Endothelial cell of umbilical vein (primary cell): ENCODE results near the gene LMO7. TPM values are rescaled to one million over a fixed set of nuclear protein-coding genes. Genes with fewer than 3 reads are reported as not detected.

ENCODE experiments used
- BruUV-seq: library from RNA; stranded (reverse); fragments of 400-500 nt; replicated peaks from 2 replicates; lab custom pipeline; 2021; lab: Mats Ljungman, UMichigan
- CTCF ChIA-PET: fragments of 300-600, 350-600 bp; sonication (Branson Sonifier 250); formaldehyde crosslinking; loops from one replicate; lab custom pipeline; 2021; ENCODE audit warnings: antibody characterized with exemption, inconsistent platforms; lab: Charles Lee
- POLR2A ChIA-PET: fragments of 300-600, 350-600 bp; sonication (Branson Sonifier 250); formaldehyde crosslinking; loops from one replicate; lab custom pipeline; 2021; ENCODE audit warnings: antibody characterized with exemption, inconsistent platforms; lab: Charles Lee
- DNase-seq: peaks from one replicate; pipeline ENCODE4 v3.0.0-alpha.2; 2011; ENCODE audit warnings: low read depth, low spot score
- FAIRE-seq: peaks from 2 replicates; lab custom pipeline; 2011; peaks lifted over from hg19 to GRCh38; lab: Jason Lieb, UNC
- H2AFZ ChIP-seq: 2 replicates; pipeline ENCODE4 v1.6.0; 2012; ENCODE audit warnings: low read depth, low read length, control low read depth, inconsistent platforms
- H3K27ac ChIP-seq: 2 replicates; pipeline ENCODE4 v1.5.1; 2011; ENCODE audit warnings: low read depth, mild to moderate bottlenecking, control low read depth, low read length, moderate library complexity; ENCODE audit not compliant: insufficient read depth
- H3K27me3 ChIP-seq, 2 experiments: 2 replicates each; pipeline versions ENCODE4 v1.6.0 to v1.6.1; 2011; ENCODE audit warnings: low read length in 2 of 2, mixed read lengths in 1 of 2; ENCODE audit not compliant: control insufficient read depth in 2 of 2, insufficient read depth in 2 of 2
- H3K36me3 ChIP-seq, 2 experiments: 2 replicates in 1 of 2; 3 replicates in 1 of 2; pipeline ENCODE4 v1.5.1; 2011; ENCODE audit warnings: low read length in 2 of 2, mild to moderate bottlenecking in 1 of 2, moderate library complexity in 1 of 2; ENCODE audit not compliant: control insufficient read depth in 2 of 2, insufficient read depth in 2 of 2; ENCODE audit errors: extremely low read depth in 1 of 2
- H3K4me1 ChIP-seq: 3 replicates; pipeline ENCODE4 v1.5.1; 2011; ENCODE audit warnings: mild to moderate bottlenecking, low read length; ENCODE audit not compliant: control insufficient read depth, insufficient read depth; ENCODE audit errors: extremely low read depth
- H3K4me2 ChIP-seq: 2 replicates; pipeline ENCODE4 v1.6.1; 2011; ENCODE audit warnings: low read length, control low read depth, mixed read lengths; ENCODE audit not compliant: insufficient read depth
- H3K4me3 ChIP-seq, 3 experiments: fragments of 200-600 bp in 1 of 3; sonication (generic), shearing (Covaris generic) in 1 of 3; replicated peaks in 1 of 3; 2 replicates each; pipeline ENCODE4 v1.5.1; 2011 to 2016; ENCODE audit warnings: control low read depth in 3 of 3, low read length in 3 of 3, mild to moderate bottlenecking in 2 of 3, inconsistent platforms in 1 of 3, low read depth in 1 of 3, moderate library complexity in 1 of 3; ENCODE audit not compliant: insufficient read depth in 1 of 3
- H3K79me2 ChIP-seq: 2 replicates; pipeline ENCODE4 v1.6.0; 2012; ENCODE audit warnings: low read length, inconsistent platforms; ENCODE audit not compliant: control insufficient read depth, insufficient read depth
- H3K9ac ChIP-seq: replicated peaks from 2 replicates; pipeline ENCODE3; 2011; ENCODE audit warnings: low read length, control low read depth; ENCODE audit not compliant: insufficient read depth; ENCODE audit errors: extremely low read depth
- H3K9me1 ChIP-seq: replicated peaks from 3 replicates; pipeline ENCODE4 v1.6.0; 2011; ENCODE audit warnings: mild to moderate bottlenecking, low read length; ENCODE audit not compliant: control insufficient read depth, insufficient read depth; ENCODE audit errors: extremely low read depth
- H3K9me3 ChIP-seq: replicated peaks from 2 replicates; pipeline ENCODE4 v1.5.1; 2012; ENCODE audit warnings: low read length, inconsistent platforms; ENCODE audit not compliant: control insufficient read depth, insufficient read depth
- H4K20me1 ChIP-seq: replicated peaks from 2 replicates; pipeline ENCODE3; 2011; ENCODE audit warnings: mild to moderate bottlenecking, low read length; ENCODE audit not compliant: control insufficient read depth, insufficient read depth; ENCODE audit errors: extremely low read depth
- CTCF ChIP-seq, 2 donors: IDR thresholded peaks; 1 replicate in 1 of 2; 2 replicates in 1 of 2; pipeline ENCODE4 v1.5.1; 2011; ENCODE audit warnings: low read length in 2 of 2, mild to moderate bottlenecking in 2 of 2, moderate library complexity in 2 of 2, control low read depth in 1 of 2, inconsistent platforms in 1 of 2, low read depth in 1 of 2; ENCODE audit not compliant: insufficient read depth in 1 of 2; ENCODE audit errors: extremely low read depth in 1 of 2
- EZH2 ChIP-seq: IDR thresholded peaks from 2 replicates; pipeline ENCODE4 v1.6.1; 2012; ENCODE audit warnings: borderline replicate concordance, low read depth, mild to moderate bottlenecking, moderate library complexity, low read length, inconsistent platforms; ENCODE audit not compliant: severe bottlenecking
- FOS ChIP-seq: IDR thresholded peaks from 2 replicates; pipeline ENCODE4 v1.6.1; 2011; ENCODE audit warnings: mild to moderate bottlenecking, low read length, moderate library complexity, borderline replicate concordance; ENCODE audit not compliant: insufficient read depth
- GATA2 ChIP-seq: IDR thresholded peaks from 2 replicates; pipeline ENCODE4 v1.7.0; 2011; ENCODE audit warnings: low read depth, mild to moderate bottlenecking, moderate library complexity, mixed read lengths, low read length; ENCODE audit not compliant: insufficient read length, insufficient read depth
- JUN ChIP-seq: IDR thresholded peaks from 2 replicates; pipeline ENCODE4 v1.6.1; 2011; ENCODE audit warnings: borderline replicate concordance, low read depth; ENCODE audit not compliant: insufficient read length, insufficient read depth
- MAX ChIP-seq: IDR thresholded peaks from 2 replicates; pipeline ENCODE4 v1.6.1; 2011; ENCODE audit not compliant: insufficient read depth, insufficient read length
- MYC ChIP-seq: IDR thresholded peaks from one replicate; pipeline ENCODE4 v1.6.1; 2011; ENCODE audit warnings: mild to moderate bottlenecking, low read depth, low read length
- POLR2A ChIP-seq: IDR thresholded peaks from 2 replicates; pipeline ENCODE4 v1.6.1; 2012; ENCODE audit warnings: low read depth, mild to moderate bottlenecking, control low read depth, low read length
- POLR2AphosphoS5 ChIP-seq: IDR thresholded peaks from 2 replicates; pipeline ENCODE4 v1.6.1; 2012; ENCODE audit warnings: low read depth, mild to moderate bottlenecking, control low read depth, low read length, moderate library complexity; ENCODE audit not compliant: insufficient read depth
- dilution Hi-C: fragments of 300-500 bp; cut with MboI; formaldehyde crosslinking; loops from one replicate; pipeline ENCODE4 v1.15.0; 2019; ENCODE audit warnings: low sequenced_read_pairs; ENCODE audit not compliant: extremely low pct_ligation_motif_present
- intact Hi-C: fragments of 100-400 bp; cut with micrococcal nuclease; formaldehyde crosslinking; loops from one replicate; pipeline ENCODE4 v1.10.0; 2022
- polyA plus RNA-seq, 4 experiments: library from polyadenylated mRNA; depleted of rRNA in 3 of 4; stranded (reverse) in 3 of 4; unstranded in 1 of 4; fragments of >200 nt; gene quantifications; 2 replicates each; pipeline versions ENCODE4 v1.2.1 to v1.2.3, GENCODE V29; 2011 to 2012; ENCODE audit warnings: missing spikeins in 1 of 4
- total RNA-seq: library from RNA; stranded (reverse); gene quantifications from 2 replicates; pipeline ENCODE4 v1.2.3, GENCODE V29; 2021

LMO7 gene
- total and polyA plus RNA-seq, 2 donors (not counting 3 experiments of a cell fraction or from before 2014, with no cell fraction given): 10.5 to 21.1 TPM

- POLR2A ChIA-PET: no interaction called here
- no peak for FAIRE-seq
- H3K4me1 ChIP-seq: peaks cover 20% of the 10 kb centered on the region
- no peak overlapping the region for H3K9ac ChIP-seq
- TF ChIP-seq CTCF (IDR thresholded peaks at IDR 0.05; ENCODE audit: extremely low read depth in 1 of 2, insufficient read depth in 1 of 2, low read depth in 1 of 2, low read length in 2 of 2): no peak
- TF ChIP-seq GATA2: no peak
- no peak for TF ChIP-seq POLR2AphosphoS5
- no peak for TF ChIP-seq EZH2
- TF ChIP-seq POLR2A: no peak
- TF ChIP-seq JUN: no peak
- no peak for TF ChIP-seq FOS
- no peak for TF ChIP-seq MYC
- no peak for TF ChIP-seq MAX
- dilution Hi-C loops: no loop called here
- no peaks in the 10 kb centered on the region for H3K9me1 ChIP-seq
- no peak overlapping the region for H3K27ac ChIP-seq
- H4K20me1 ChIP-seq: no peaks in the 10 kb centered on the region
- BruUV-seq: no TSS peak
- no peaks in the 10 kb centered on the region for H3K9me3 ChIP-seq
- no peak for DNase-seq
- H3K79me2 ChIP-seq: no peaks in the 10 kb centered on the region
- no peak overlapping the region for H3K4me3 ChIP-seq
- H3K27me3 ChIP-seq: no peaks in the 10 kb centered on the region
- CTCF ChIA-PET: interaction anchor here (1.9 kb wide), 1 partner anchor 105 kb away, joined by 8 read pairs; no protein-coding TSS in a partner anchor
- H3K36me3 ChIP-seq: no peaks in the 10 kb centered on the region
- no peak overlapping the region for H2AFZ ChIP-seq
- no peak overlapping the region for H3K4me2 ChIP-seq
- intact Hi-C loops: loop anchor here (2.0 kb wide), 1 partner anchor 107 kb away; no protein-coding TSS in a partner anchor
Observed at GRCh38 chr13:75801388-75801945, 165.3 kb downstream of the LMO7 start.
